PFSK-1 (cell line): ENCODE data around the gene GLS.

Experiments used
- FOXP2 ChIP-seq: optimal IDR thresholded peaks from 2 replicates; pipeline ENCODE3; 2011; ENCODE audit warnings: borderline replicate concordance, control low read depth, inconsistent platforms; ENCODE audit not compliant: insufficient read depth; ENCODE audit errors: extremely low read length, extremely low read depth
- POLR2AphosphoS5 ChIP-seq: IDR thresholded peaks from 2 replicates; pipeline ENCODE4 v1.6.1; 2012; ENCODE audit warnings: low read depth, mild to moderate bottlenecking, control low read depth, low read length, moderate library complexity
- SIN3A ChIP-seq: IDR thresholded peaks from 2 replicates; pipeline ENCODE4 v1.6.1; 2012; ENCODE audit warnings: mild to moderate bottlenecking, low read length, moderate library complexity, borderline replicate concordance; ENCODE audit not compliant: insufficient read depth
- TAF1 ChIP-seq: IDR thresholded peaks from 2 replicates; pipeline ENCODE4 v1.6.1; 2012; ENCODE audit warnings: low read length, control low read depth, borderline replicate concordance; ENCODE audit not compliant: insufficient read depth
- TF ChIP-seq, protein P1 (sequence below), 2 experiments: IDR thresholded peaks; 2 replicates each; pipeline versions ENCODE4 v1.6.1 to v1.8.0; 2011 to 2012; ENCODE audit warnings: low read depth in 2 of 2, low read length in 2 of 2, control low read depth in 1 of 2, inconsistent platforms in 1 of 2, mild to moderate bottlenecking in 1 of 2, moderate library complexity in 1 of 2; ENCODE audit not compliant: insufficient read depth in 1 of 2

DNA sequence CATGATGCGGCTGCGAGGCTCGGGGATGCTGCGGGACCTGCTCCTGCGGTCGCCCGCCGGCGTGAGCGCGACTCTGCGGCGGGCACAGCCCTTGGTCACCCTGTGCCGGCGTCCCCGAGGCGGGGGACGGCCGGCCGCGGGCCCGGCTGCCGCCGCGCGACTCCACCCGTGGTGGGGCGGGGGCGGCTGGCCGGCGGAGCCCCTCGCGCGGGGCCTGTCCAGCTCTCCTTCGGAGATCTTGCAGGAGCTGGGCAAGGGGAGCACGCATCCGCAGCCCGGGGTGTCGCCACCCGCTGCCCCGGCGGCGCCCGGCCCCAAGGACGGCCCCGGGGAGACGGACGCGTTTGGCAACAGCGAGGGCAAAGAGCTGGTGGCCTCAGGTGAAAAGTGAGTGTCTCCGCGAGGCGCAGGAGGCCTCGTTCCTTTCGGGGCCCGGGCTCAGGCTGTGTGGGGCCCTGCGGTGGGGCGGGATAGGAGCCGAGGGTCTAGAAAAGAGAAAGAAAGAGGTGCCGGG lies 520 bp downstream of the GLS start:
- TF ChIP-seq TAF1, result no peak
- no peak for TF ChIP-seq POLR2AphosphoS5
- TF ChIP-seq SIN3A, result no peak
- TF ChIP-seq, protein P1, sequence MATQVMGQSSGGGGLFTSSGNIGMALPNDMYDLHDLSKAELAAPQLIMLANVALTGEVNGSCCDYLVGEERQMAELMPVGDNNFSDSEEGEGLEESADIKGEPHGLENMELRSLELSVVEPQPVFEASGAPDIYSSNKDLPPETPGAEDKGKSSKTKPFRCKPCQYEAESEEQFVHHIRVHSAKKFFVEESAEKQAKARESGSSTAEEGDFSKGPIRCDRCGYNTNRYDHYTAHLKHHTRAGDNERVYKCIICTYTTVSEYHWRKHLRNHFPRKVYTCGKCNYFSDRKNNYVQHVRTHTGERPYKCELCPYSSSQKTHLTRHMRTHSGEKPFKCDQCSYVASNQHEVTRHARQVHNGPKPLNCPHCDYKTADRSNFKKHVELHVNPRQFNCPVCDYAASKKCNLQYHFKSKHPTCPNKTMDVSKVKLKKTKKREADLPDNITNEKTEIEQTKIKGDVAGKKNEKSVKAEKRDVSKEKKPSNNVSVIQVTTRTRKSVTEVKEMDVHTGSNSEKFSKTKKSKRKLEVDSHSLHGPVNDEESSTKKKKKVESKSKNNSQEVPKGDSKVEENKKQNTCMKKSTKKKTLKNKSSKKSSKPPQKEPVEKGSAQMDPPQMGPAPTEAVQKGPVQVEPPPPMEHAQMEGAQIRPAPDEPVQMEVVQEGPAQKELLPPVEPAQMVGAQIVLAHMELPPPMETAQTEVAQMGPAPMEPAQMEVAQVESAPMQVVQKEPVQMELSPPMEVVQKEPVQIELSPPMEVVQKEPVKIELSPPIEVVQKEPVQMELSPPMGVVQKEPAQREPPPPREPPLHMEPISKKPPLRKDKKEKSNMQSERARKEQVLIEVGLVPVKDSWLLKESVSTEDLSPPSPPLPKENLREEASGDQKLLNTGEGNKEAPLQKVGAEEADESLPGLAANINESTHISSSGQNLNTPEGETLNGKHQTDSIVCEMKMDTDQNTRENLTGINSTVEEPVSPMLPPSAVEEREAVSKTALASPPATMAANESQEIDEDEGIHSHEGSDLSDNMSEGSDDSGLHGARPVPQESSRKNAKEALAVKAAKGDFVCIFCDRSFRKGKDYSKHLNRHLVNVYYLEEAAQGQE (IDR thresholded peaks at IDR 0.05; ENCODE audit: insufficient read depth in 1 of 2, low read depth in 2 of 2, low read length in 2 of 2), result no peak
- TF ChIP-seq FOXP2, result no peak
